ENCODE data around the gene ANKMY2.

GRCh38 chr7:16668978-16669377 lies 23.4 kb upstream of the ANKMY2 start:
- TF ChIP-seq CTCF (IDR thresholded peaks at IDR 0.05; ENCODE audit: insufficient read depth, low read length) (no peak), POLR2AphosphoS5 (IDR thresholded peaks at IDR 0.05; ENCODE audit: low read depth) (no peak)

Measured in HL-60 (cell line).